ENCODE results near the gene DNAJB8.

Gene DNAJB8

DNA sequence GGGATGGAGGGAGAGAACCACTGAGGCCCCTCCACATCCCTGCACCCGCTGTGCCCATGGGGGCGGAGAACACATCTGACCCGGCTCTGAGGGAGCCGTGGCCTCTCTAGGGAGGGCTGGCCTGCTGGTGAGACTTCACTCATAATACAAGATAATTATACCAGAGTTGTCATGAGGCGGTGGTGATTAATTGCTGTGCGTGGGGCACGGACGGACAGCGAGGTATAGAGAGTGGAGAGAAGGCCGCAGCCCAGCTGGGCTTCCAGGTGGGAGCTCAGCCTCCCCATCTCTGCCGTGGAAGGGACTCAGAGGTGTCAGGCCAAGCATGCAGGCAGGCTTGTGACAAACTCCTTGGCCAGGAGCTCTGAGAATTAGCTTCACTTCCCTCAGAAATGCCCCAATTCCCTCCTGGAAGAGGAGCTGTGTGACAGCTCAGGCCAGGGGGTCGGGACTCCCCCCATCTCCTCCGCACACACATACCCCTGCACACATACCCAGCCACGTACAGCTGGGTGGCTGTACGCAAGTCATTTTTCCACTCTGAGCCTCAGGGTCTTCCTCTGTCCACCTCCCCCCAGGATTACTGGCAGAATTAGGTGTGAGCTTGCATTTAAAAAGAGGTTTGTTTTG lies 32.3 kb upstream of the DNAJB8 start:
- TF ChIP-seq, protein P1, sequence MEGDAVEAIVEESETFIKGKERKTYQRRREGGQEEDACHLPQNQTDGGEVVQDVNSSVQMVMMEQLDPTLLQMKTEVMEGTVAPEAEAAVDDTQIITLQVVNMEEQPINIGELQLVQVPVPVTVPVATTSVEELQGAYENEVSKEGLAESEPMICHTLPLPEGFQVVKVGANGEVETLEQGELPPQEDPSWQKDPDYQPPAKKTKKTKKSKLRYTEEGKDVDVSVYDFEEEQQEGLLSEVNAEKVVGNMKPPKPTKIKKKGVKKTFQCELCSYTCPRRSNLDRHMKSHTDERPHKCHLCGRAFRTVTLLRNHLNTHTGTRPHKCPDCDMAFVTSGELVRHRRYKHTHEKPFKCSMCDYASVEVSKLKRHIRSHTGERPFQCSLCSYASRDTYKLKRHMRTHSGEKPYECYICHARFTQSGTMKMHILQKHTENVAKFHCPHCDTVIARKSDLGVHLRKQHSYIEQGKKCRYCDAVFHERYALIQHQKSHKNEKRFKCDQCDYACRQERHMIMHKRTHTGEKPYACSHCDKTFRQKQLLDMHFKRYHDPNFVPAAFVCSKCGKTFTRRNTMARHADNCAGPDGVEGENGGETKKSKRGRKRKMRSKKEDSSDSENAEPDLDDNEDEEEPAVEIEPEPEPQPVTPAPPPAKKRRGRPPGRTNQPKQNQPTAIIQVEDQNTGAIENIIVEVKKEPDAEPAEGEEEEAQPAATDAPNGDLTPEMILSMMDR (conservative IDR thresholded peaks at IDR 0.05; ENCODE audit: low read depth, low read length) = no peak
- DNase-seq (ENCODE audit: low read depth) = no peak
- no peak overlapping the region for H3K4me3 ChIP-seq (ENCODE audit: low read length)

DNA sequence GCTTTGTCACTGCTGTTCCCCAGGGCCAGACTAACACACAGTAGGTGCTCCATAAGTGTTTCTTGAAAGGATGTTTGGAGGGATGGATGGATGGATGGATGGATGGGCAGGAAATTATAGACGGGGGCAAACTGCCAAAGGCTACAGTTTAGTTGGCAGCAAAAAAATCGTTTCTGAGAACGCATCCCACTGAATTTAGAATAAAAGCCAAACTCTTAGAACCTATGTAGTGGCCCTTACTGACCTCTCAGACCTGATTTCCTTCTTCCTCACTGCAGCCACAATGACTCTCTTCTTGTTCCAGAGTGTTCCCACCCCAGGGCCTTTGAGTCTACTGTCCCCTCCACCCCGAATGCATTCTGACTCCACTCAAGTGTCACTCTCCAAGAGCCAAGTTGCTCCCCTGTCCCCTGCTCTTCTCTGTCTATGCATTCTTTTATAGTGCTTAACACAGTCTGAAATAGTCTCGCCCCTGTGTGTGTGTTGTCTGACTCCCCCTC lies 31.5 kb upstream of the DNAJB8 start:
- no peak for DNase-seq (ENCODE audit: low read depth)
- peak overlapping the region; percentile 23 for H3K4me3 ChIP-seq (ENCODE audit: low read length)
- TF ChIP-seq, protein P1 (conservative IDR thresholded peaks at IDR 0.05; ENCODE audit: low read depth, low read length) = no peak

DNA sequence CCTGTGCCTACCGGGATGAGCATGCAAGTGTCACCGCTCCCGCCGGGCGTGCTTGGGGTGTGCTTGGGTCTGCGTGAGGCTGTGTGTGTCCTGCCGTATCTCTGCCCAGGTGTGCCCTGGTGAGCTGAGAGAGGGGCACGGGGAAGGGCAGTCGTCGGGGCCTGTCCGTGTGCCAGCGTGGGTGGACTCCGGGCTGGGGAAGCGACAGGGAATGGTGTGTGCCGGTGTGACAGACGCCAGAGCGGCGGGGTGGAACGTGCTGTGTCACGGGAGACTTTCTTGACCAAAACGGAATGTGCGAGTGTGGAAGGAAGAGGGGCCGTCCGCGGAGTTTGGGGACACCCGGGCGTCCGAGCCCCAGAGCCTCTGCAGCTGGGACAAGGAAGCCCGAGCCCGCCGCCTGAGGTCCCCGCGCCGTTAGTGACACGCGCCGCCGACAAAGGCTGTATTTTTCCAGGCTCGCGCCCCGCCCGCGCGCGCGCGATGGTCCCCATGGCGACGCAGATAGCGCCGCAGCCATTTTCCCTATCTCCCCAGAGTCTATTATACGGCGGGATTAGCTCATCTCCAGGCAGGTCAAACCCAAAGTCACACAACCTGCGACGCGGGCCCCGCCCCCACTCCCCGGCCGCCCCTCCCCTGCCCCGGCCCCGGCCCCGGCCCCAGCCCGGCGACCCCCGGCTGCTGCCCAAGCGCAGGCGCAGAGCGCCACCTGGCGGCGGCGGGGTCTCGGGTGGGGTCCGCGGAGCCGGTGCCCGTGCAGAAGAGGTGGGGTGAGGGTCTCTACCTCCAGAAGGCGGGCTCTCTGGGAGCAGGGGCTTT lies 30.8 kb upstream of the DNAJB8 start:
- peak overlapping the region; percentile 51 for H3K4me3 ChIP-seq (ENCODE audit: low read length)
- no peak for DNase-seq (ENCODE audit: low read depth)
- TF ChIP-seq, protein P1 (conservative IDR thresholded peaks at IDR 0.05; ENCODE audit: low read depth, low read length) = peak; percentile 65

DNA sequence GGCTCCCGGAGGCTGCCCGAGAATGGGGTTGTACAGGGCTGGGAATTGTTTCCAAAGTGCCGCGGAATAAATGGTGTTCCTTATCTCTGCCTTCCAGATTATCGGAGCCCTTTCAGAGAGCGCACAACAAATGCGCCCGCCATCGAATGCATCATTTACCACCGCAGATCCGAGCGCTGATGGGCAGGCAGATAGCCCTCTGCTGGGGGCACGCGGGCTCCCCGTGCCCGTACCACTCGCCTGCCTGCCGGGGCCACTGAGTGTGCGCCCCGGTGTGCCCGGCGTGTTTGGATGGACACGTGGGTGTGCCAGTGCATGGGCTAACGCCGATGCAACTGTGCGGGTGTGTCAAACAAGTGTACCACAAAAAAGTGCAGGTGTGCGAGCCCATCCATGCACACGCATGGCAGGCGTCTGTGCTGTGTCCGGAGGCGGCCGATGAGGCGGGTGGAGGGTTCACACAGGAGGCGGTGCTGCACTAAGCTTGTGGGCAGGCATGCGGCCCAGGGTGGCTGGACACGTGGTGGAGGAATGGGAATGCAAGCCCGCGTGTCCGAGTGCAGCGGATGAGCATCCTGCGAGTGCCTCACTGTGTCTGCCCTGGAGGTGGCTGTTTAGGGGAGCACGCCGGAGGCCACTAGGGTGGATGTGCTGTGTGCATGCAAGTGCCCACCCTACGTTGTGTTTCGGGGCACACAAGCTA lies 30.1 kb upstream of the DNAJB8 start:
- DNase-seq (ENCODE audit: low read depth) = no peak
- H3K4me3 ChIP-seq (ENCODE audit: low read length) = peak overlapping the region; percentile 51
- TF ChIP-seq, protein P1 (conservative IDR thresholded peaks at IDR 0.05; ENCODE audit: low read depth, low read length) = no peak

DNA sequence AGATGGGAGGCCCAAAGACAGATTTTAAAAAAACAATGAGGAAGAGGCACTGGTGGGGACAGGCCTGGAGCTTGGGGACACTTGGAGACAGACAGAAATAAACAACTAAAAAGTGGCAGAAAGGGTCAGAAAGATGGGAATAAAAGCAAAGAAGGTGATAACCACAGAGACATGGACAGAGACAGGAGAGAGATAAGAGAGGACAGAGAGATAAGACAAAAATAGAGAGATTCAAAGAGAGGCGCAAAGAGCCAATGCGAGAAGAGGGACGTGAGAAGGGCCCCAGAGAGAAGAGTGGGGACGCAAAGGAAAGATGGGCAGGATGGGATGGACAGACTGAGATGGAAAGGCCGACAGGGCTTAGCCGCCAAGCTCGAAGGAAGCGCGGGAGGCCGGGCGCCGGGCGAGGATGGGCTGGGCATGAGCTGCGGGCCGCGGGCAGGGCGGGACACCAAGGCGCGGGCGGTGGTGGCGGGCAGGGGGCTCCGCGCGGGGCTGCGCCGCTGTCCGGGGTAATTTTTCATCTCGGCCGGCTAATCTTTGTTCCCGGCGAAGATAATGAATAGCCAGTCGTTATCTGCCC lies 29.4 kb upstream of the DNAJB8 start:
- no peak overlapping the region for H3K4me3 ChIP-seq (ENCODE audit: low read length)
- no peak for DNase-seq (ENCODE audit: low read depth)
- TF ChIP-seq, protein P1 (conservative IDR thresholded peaks at IDR 0.05; ENCODE audit: low read depth, low read length) = no peak

DNA sequence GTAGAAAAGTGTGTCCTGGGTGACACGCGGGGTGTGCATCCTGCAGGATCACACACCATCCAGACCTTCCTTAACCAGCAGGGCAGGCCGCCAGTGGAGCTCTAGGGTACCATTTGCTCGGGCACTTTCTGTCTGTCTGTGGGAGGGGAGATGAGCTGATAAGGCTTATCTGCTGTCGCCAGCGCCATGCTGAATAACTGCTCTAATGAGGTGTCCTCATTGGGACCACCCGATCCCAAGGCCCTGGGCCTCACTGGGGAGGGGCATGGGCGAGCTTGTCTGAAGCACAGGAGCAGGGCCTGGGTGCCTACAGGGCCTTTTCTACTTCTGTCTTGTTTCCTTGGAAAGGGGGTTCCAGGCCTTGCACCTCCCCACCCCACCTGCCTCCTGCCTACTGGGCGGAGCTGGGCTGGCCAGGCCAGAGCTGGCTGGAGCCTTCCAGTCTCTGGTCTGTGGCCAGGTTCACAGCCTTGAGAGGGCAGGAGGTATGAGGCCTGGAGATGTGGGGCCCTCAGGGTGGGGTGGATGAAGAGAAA lies 28.8 kb upstream of the DNAJB8 start:
- H3K4me3 ChIP-seq (ENCODE audit: low read length) = no peak overlapping the region
- DNase-seq (ENCODE audit: low read depth) = no peak

More for the DNA sequence above, 28.8 kb upstream of the DNAJB8 start:
- TF ChIP-seq, protein P1 (conservative IDR thresholded peaks at IDR 0.05; ENCODE audit: low read depth, low read length) = no peak

Measured in retinal pigment epithelial cell (primary cell).